ENCODE data around the gene FSTL5. TPM values are rescaled to one million over a fixed set of nuclear protein-coding genes. Genes with fewer than 3 reads are reported as not detected.

Gene FSTL5
- total and polyA plus RNA-seq, 2 donors (not counting 3 experiments of a cell fraction or from before 2014, with no cell fraction given) = 1.3 to 1.9 TPM

DNA sequence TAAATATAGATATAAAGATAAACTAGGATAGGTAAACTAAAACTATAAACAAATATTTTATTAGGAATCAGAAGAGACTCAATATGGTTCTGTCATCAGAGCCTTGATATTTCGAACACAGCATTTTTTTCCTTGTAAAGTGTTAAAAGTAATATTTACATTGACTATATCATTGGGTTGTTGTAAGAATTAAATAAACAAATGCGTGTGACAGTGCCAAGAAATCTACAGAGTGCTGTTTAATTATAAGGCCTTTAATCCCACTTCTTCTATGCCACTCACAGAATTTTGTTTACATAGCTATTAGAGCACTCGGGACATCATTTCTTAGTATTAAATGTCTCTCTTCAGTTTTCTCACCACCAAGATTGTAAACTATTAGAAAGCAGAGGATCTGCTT lies 807.4 kb downstream of the FSTL5 start:
- Histone ChIP-seq H3K27ac (ENCODE audit: insufficient read depth, low read depth, low read length) (no peak overlapping the region), H3K9me1 (replicated peaks; ENCODE audit: control insufficient read depth, extremely low read depth, insufficient read depth, low read length) (no peaks in the 10 kb centered on the region), H3K4me3 (replicated peaks in 1 of 3; ENCODE audit: insufficient read depth in 1 of 3, low read depth in 1 of 3, low read length in 3 of 3) (no peak overlapping the region), H3K36me3 (ENCODE audit: control insufficient read depth in 2 of 2, extremely low read depth in 1 of 2, insufficient read depth in 2 of 2, low read length in 2 of 2) (no peaks in the 10 kb centered on the region), H3K9ac (replicated peaks; ENCODE audit: extremely low read depth, insufficient read depth, low read length) (no peak overlapping the region), H3K4me1 (ENCODE audit: control insufficient read depth, extremely low read depth, insufficient read depth, low read length) (no peaks in the 10 kb centered on the region), H3K79me2 (ENCODE audit: control insufficient read depth, insufficient read depth, low read length) (no peaks in the 10 kb centered on the region), H3K27me3 (ENCODE audit: control insufficient read depth in 2 of 2, insufficient read depth in 2 of 2, low read length in 2 of 2) (no peaks in the 10 kb centered on the region), H4K20me1 (replicated peaks; ENCODE audit: control insufficient read depth, extremely low read depth, insufficient read depth, low read length) (no peaks in the 10 kb centered on the region), H3K9me3 (replicated peaks; ENCODE audit: control insufficient read depth, insufficient read depth, low read length) (no peaks in the 10 kb centered on the region), H2AFZ (ENCODE audit: low read depth, low read length) (no peak overlapping the region), H3K4me2 (ENCODE audit: insufficient read depth, low read length) (no peak overlapping the region)
- DNase-seq (ENCODE audit: low read depth, low spot score) (no peak), FAIRE-seq (no peak)
- ChIA-PET POLR2A (no interaction called here), CTCF (no interaction called here)
- intact Hi-C loops (cut with micrococcal nuclease) = no loop called here
- dilution Hi-C loops (cut with MboI; ENCODE audit: extremely low pct_ligation_motif_present, low sequenced_read_pairs) = no loop called here
- BruUV-seq (replicated peaks) = no TSS peak
- TF ChIP-seq POLR2A (IDR thresholded peaks at IDR 0.05; ENCODE audit: low read depth, low read length) = no peak
- no peak for TF ChIP-seq JUN (IDR thresholded peaks at IDR 0.05; ENCODE audit: borderline replicate concordance, insufficient read depth, insufficient read length, low read depth)
- no peak for TF ChIP-seq MYC (IDR thresholded peaks at IDR 0.05; ENCODE audit: low read depth, low read length)
- TF ChIP-seq GATA2 (IDR thresholded peaks at IDR 0.05; ENCODE audit: insufficient read depth, insufficient read length, low read depth, low read length) = no peak
- TF ChIP-seq MAX (IDR thresholded peaks at IDR 0.05; ENCODE audit: insufficient read depth, insufficient read length) = no peak
- no peak for TF ChIP-seq CTCF (IDR thresholded peaks at IDR 0.05; ENCODE audit: extremely low read depth in 1 of 2, insufficient read depth in 1 of 2, low read depth in 1 of 2, low read length in 2 of 2)
- TF ChIP-seq FOS (IDR thresholded peaks at IDR 0.05; ENCODE audit: borderline replicate concordance, insufficient read depth, low read length) = no peak
- TF ChIP-seq POLR2AphosphoS5 (IDR thresholded peaks at IDR 0.05; ENCODE audit: insufficient read depth, low read depth, low read length) = no peak
- TF ChIP-seq EZH2 (IDR thresholded peaks at IDR 0.05; ENCODE audit: borderline replicate concordance, low read depth, low read length, severe bottlenecking) = no peak

Measured in endothelial cell of umbilical vein (primary cell).